ENCODE data around the gene PCNX2. TPM values are rescaled to one million over a fixed set of nuclear protein-coding genes. Genes with fewer than 3 reads are reported as not detected.

The PCNX2 gene
- total RNA-seq, 2 donors from 2014 or later, result 64.1 to 70.1 TPM

GRCh38 chr1:232938926-232939325 is 356.6 kb downstream of the PCNX2 start:
- Mint-ChIP-seq H3K4me1 (peaks cover 5% of the 10 kb centered on the region), H3K27ac (no peak overlapping the region), H3K27me3 (peaks cover 12% of the 10 kb centered on the region), H3K4me3 (no peak overlapping the region), H3K36me3 (ENCODE audit: low read depth) (no peaks in the 10 kb centered on the region)
- ATAC-seq (no peak), DNase-seq (no peak)
- no peaks in the 10 kb centered on the region for H3K9me3 ChIP-seq (ENCODE audit: control insufficient read depth, low read length, poor library complexity, severe bottlenecking)

GRCh38 chr1:232937741-232938375 is 357.7 kb downstream of the PCNX2 start:
- Mint-ChIP-seq H3K36me3 (ENCODE audit: low read depth) (no peaks in the 10 kb centered on the region), H3K27ac (no peak overlapping the region), H3K27me3 (peaks cover 12% of the 10 kb centered on the region), H3K4me1 (peaks cover under 1% of the 10 kb centered on the region), H3K4me3 (no peak overlapping the region)
- DNase-seq (no peak), ATAC-seq (no peak)
- H3K9me3 ChIP-seq (ENCODE audit: control insufficient read depth, low read length, poor library complexity, severe bottlenecking), result no peaks in the 10 kb centered on the region

- DNase-seq, result no peak
- H3K4me3 Mint-ChIP-seq, result no peak overlapping the region
- ATAC-seq, result no peak
- H3K27me3 Mint-ChIP-seq, result peaks cover 12% of the 10 kb centered on the region
- H3K27ac Mint-ChIP-seq, result no peak overlapping the region
- H3K9me3 ChIP-seq (ENCODE audit: control insufficient read depth, low read length, poor library complexity, severe bottlenecking), result no peaks in the 10 kb centered on the region
- no peaks in the 10 kb centered on the region for H3K4me1 Mint-ChIP-seq
- no peaks in the 10 kb centered on the region for H3K36me3 Mint-ChIP-seq (ENCODE audit: low read depth)
These were observed 358.6 kb downstream of the PCNX2 start for GRCh38 chr1:232936941-232937340.

Other genes starting within 250 kb of the PCNX2 start
- gene MAP3K21, start 32.0 kb upstream of the PCNX2 start, total RNA-seq, result 1 to 10 TPM; 1.4 to 1.9 TPM

Measured in T-helper 17 cell (primary cell).